ENCODE measurements around the gene HS1BP3.
A peak's percentile ranks its signal among the peaks of the same experiment; 100 is the strongest.

The HS1BP3 gene, protein sequence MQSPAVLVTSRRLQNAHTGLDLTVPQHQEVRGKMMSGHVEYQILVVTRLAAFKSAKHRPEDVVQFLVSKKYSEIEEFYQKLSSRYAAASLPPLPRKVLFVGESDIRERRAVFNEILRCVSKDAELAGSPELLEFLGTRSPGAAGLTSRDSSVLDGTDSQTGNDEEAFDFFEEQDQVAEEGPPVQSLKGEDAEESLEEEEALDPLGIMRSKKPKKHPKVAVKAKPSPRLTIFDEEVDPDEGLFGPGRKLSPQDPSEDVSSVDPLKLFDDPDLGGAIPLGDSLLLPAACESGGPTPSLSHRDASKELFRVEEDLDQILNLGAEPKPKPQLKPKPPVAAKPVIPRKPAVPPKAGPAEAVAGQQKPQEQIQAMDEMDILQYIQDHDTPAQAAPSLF

DNA sequence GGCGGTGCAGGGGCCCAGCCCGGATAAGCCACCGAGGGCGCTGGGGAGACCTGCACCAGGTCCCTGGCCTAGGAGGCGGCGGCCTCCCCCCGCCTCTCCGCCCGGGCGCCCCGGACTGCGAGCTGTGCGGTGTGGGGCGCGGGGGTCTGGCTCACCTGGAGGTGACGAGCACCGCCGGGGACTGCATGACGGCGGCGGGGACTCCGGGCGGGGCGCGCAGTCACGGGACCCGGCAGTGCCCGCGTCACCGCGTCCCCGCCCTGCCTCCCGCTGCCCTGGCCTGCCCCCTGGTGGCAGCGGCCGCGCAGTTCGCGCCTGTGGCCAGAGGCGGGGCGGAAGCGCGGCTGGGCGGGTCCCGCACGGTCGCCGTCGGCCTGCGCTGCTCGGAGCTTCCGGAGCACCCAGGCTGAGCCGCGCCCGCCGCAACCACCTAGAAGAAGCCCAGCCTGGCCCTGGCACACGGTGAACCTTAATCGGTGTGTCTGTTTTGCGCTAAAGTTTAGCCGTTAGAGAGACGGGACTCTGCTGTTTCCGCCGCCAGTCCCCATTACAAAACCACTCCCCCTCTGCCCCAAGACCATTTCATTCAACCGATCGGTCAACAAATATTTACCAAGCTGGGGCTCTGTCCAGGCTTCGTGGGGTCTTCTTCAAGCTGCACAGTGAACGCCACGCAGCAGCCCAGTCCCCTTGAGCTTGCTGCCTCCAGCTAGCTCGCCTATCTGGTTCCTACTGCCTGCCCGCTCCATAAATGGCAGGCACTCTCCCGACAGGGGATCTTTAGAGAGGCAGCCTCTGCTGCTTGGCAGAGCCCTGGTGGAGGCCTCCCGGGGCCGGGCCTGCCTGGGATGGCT is at the start of gene HS1BP3:
HS1BP3 (minus strand) TSS at position 222 of the 854 bp plus-strand sequence; CDS start at position 187, 35 bp downstream.
- Histone ChIP-seq H3K27ac (peak within 1 kb of the TSS; percentile 54), H2AFZ (peak within 1 kb of the TSS; percentile 79), H3K79me2 (peaks cover 10% of the 10 kb centered on the region), H3K4me3 (ENCODE audit: low read depth, low read length) (peak within 1 kb of the TSS; percentile 79), H3K9me3 (ENCODE audit: control insufficient read depth, low read length) (no peaks in the 10 kb centered on the region), H3K4me1 (peaks cover 19% of the 10 kb centered on the region), H3K36me3 (ENCODE audit: control insufficient read depth, insufficient read depth, low read length) (no peaks in the 10 kb centered on the region), H3K9ac (peak within 1 kb of the TSS; percentile 49), H3K4me2 (ENCODE audit: low read length) (peak within 1 kb of the TSS; percentile 96), H3K27me3 (ENCODE audit: control insufficient read depth, insufficient read depth, low read length) (no peaks in the 10 kb centered on the region)
- TF ChIP-seq, protein P1, sequence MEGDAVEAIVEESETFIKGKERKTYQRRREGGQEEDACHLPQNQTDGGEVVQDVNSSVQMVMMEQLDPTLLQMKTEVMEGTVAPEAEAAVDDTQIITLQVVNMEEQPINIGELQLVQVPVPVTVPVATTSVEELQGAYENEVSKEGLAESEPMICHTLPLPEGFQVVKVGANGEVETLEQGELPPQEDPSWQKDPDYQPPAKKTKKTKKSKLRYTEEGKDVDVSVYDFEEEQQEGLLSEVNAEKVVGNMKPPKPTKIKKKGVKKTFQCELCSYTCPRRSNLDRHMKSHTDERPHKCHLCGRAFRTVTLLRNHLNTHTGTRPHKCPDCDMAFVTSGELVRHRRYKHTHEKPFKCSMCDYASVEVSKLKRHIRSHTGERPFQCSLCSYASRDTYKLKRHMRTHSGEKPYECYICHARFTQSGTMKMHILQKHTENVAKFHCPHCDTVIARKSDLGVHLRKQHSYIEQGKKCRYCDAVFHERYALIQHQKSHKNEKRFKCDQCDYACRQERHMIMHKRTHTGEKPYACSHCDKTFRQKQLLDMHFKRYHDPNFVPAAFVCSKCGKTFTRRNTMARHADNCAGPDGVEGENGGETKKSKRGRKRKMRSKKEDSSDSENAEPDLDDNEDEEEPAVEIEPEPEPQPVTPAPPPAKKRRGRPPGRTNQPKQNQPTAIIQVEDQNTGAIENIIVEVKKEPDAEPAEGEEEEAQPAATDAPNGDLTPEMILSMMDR (IDR thresholded peaks at IDR 0.05), result peak; percentile 91

DNA sequence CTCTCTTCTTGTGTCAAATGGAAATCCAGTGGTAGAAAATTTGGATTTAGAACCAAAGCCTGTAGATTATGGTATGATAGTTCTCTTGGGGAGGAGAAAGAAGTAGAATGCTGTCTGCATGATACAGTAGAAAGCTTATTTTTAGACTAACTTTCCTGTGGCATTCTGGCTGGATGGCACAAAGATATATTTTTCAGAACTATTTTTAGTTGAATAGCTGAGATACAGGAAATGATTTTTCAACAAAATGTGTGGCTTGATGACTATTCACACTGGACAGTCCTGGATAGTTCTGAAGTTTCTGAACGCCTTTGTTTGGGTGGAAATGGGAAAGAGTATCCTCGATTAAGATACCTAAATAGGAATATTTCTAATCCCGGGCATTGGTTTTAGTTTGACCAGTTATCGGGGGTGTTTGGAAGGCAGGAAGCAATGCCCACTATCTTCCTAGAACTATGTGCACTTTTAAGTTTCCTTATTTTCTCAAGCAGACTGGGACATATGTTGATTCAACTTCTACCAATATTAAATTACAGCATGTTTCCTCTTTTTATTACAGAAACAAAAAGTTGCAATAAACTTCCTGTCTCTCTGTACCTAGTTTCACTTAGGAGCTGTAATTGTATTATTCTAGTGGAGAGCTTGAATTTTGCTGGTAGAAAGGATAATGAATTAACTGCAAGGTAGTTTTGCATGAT is 48.2 kb upstream of the HS1BP3 start:
- H3K27ac ChIP-seq, result no peak overlapping the region
- no peaks in the 10 kb centered on the region for H3K27me3 ChIP-seq (ENCODE audit: control insufficient read depth, insufficient read depth, low read length)
- H3K4me3 ChIP-seq (ENCODE audit: low read depth, low read length), result no peak overlapping the region
- H2AFZ ChIP-seq, result no peak overlapping the region
- no peaks in the 10 kb centered on the region for H3K9me3 ChIP-seq (ENCODE audit: control insufficient read depth, low read length)
- H3K36me3 ChIP-seq (ENCODE audit: control insufficient read depth, insufficient read depth, low read length), result no peaks in the 10 kb centered on the region
- no peaks in the 10 kb centered on the region for H3K79me2 ChIP-seq
- no peak overlapping the region for H3K4me2 ChIP-seq (ENCODE audit: low read length)
- no peaks in the 10 kb centered on the region for H3K4me1 ChIP-seq
- no peak overlapping the region for H3K9ac ChIP-seq
- TF ChIP-seq, protein P1 (IDR thresholded peaks at IDR 0.05), result no peak

DNA sequence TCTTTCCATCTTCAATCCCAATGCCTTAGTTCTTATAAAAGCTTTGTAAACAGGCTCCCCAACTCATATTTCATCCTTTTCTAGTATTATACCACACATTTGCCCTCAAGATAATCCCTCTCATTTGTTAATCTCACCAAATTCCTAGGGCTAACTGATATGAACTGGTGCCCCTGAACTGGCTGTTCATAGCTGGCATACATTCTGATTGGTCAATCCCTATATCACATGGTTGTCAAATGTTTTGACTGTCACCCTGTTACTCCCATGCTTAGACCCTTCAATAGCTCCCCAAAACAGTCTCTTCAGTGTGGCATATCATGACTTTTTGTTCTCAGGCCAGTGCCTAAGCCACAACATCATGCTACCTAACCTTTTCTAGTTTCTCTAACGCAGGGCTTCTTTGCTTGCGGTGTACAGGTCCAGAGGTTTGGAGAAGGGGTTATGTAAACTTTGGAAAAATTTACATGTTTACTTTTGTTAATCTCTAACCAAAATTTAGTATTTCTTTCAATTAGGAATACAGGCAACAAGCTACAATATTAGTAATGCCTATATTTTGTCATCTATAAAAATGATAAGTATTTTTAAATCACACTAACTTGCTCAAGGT is 46.5 kb upstream of the HS1BP3 start:
- no peaks in the 10 kb centered on the region for H3K9me3 ChIP-seq (ENCODE audit: control insufficient read depth, low read length)
- H3K27me3 ChIP-seq (ENCODE audit: control insufficient read depth, insufficient read depth, low read length), result no peaks in the 10 kb centered on the region
- no peak overlapping the region for H3K4me2 ChIP-seq (ENCODE audit: low read length)
- TF ChIP-seq, protein P1 (IDR thresholded peaks at IDR 0.05), result no peak
- H3K4me1 ChIP-seq, result no peaks in the 10 kb centered on the region
- no peaks in the 10 kb centered on the region for H3K79me2 ChIP-seq
- H3K9ac ChIP-seq, result no peak overlapping the region
- H3K4me3 ChIP-seq (ENCODE audit: low read depth, low read length), result no peak overlapping the region
- H3K36me3 ChIP-seq (ENCODE audit: control insufficient read depth, insufficient read depth, low read length), result no peaks in the 10 kb centered on the region
- no peak overlapping the region for H2AFZ ChIP-seq
- H3K27ac ChIP-seq, result no peak overlapping the region

DNA sequence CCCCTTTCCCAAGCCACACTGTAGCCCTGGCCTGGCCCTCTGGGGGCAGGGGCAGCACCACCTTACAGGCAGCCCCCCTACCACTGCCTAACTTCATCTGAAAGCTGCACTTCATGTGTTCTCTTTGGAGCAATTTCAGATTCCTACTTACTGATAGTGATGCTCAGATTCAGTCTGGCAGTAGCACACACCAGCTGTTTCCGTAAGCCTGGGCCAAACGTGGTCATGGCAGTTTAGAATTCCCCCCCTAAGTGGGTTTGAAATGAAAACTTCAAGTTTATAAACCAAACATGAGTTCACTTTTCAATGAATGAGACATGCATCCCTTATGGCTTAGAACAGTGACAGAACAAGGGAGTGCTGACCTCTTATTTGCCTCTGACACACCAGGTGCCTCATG is 45.5 kb upstream of the HS1BP3 start:
- no peak overlapping the region for H3K4me2 ChIP-seq (ENCODE audit: low read length)
- H3K9ac ChIP-seq, result no peak overlapping the region
- H2AFZ ChIP-seq, result no peak overlapping the region
- no peak overlapping the region for H3K4me3 ChIP-seq (ENCODE audit: low read depth, low read length)
- H3K36me3 ChIP-seq (ENCODE audit: control insufficient read depth, insufficient read depth, low read length), result no peaks in the 10 kb centered on the region
- no peaks in the 10 kb centered on the region for H3K27me3 ChIP-seq (ENCODE audit: control insufficient read depth, insufficient read depth, low read length)
- H3K27ac ChIP-seq, result no peak overlapping the region
- no peaks in the 10 kb centered on the region for H3K4me1 ChIP-seq
- no peaks in the 10 kb centered on the region for H3K9me3 ChIP-seq (ENCODE audit: control insufficient read depth, low read length)
- H3K79me2 ChIP-seq, result no peaks in the 10 kb centered on the region
- TF ChIP-seq, protein P1 (IDR thresholded peaks at IDR 0.05), result no peak
